GM23338 (cell line): ENCODE measurements around the gene SARNP. TPM values are rescaled to one million over a fixed set of nuclear protein-coding genes. Genes with fewer than 3 reads are reported as not detected.

Experiments used
- ATAC-seq: fragments of 200-7000 bp; cut with Tn5 transposase; 3 replicates; pipeline ENCODE4 v1.9.1; 2020
- DNase-seq: peaks from one replicate; pipeline ENCODE4 v3.0.0-alpha.2; 2015; ENCODE audit warnings: low spot score
- H2AFZ ChIP-seq: fragments of 200-600 bp; sonication (generic); 2 replicates; pipeline ENCODE4 v1.8.0; 2016; ENCODE audit warnings: antibody characterized with exemption, mild to moderate bottlenecking, moderate library complexity
- H3F3A ChIP-seq: fragments of 200-600 bp; sonication (generic); replicated peaks from 2 replicates; pipeline ENCODE4 v1.8.0; 2017; ENCODE audit warnings: antibody characterized with exemption, mixed run types, low read depth
- H3K27ac ChIP-seq: fragments of 200-600 bp; sonication (generic); 2 replicates; pipeline ENCODE4 v1.6.1; 2016; ENCODE audit warnings: low read depth
- H3K27me3 ChIP-seq: fragments of 200-600 bp; sonication (generic); 2 replicates; pipeline ENCODE4 v1.8.0; 2016; ENCODE audit warnings: mild to moderate bottlenecking, mixed run types, moderate library complexity; ENCODE audit not compliant: insufficient read depth
- H3K36me3 ChIP-seq: fragments of 200-600 bp; sonication (generic); 2 replicates; pipeline ENCODE4 v1.8.0; 2016; ENCODE audit warnings: mild to moderate bottlenecking; ENCODE audit not compliant: insufficient read depth
- H3K4me1 ChIP-seq: fragments of 200-600 bp; sonication (generic); 2 replicates; pipeline ENCODE4 v1.8.0; 2016; ENCODE audit warnings: mild to moderate bottlenecking, moderate library complexity; ENCODE audit not compliant: insufficient read depth
- H3K4me2 ChIP-seq: fragments of 200-600 bp; sonication (generic); 2 replicates; pipeline ENCODE4 v1.7.1; 2017; ENCODE audit warnings: mixed run types
- H3K4me3 ChIP-seq: fragments of 200-600 bp; sonication (generic); 2 replicates; pipeline ENCODE4 v1.6.1; 2016; ENCODE audit warnings: mixed run types
- H3K79me2 ChIP-seq: fragments of 200-600 bp; sonication (generic); replicated peaks from 2 replicates; pipeline ENCODE4 v1.8.0; 2017; ENCODE audit warnings: mild to moderate bottlenecking; ENCODE audit not compliant: insufficient read depth
- H3K9me2 ChIP-seq: fragments of 200-600 bp; sonication (generic); 2 replicates; pipeline ENCODE4 v1.8.0; 2017; ENCODE audit not compliant: insufficient read depth
- H4K20me1 ChIP-seq: fragments of 200-600 bp; sonication (generic); replicated peaks from 2 replicates; pipeline ENCODE4 v1.8.0; 2017; ENCODE audit warnings: mild to moderate bottlenecking; ENCODE audit not compliant: insufficient read depth
- H3K27ac Mint-ChIP-seq: 2 replicates; pipeline ENCODE4 v1.8.0; 2020; ENCODE audit warnings: inconsistent platforms, mild to moderate bottlenecking, moderate library complexity, mixed read lengths
- H3K27me3 Mint-ChIP-seq: 3 replicates; pipeline ENCODE4 v1.8.0; 2022; ENCODE audit warnings: low read depth, mild to moderate bottlenecking, moderate library complexity, mixed read lengths, inconsistent platforms; ENCODE audit not compliant: insufficient read depth, poor library complexity
- H3K36me3 Mint-ChIP-seq: 3 replicates; pipeline ENCODE4 v1.8.0; 2021; ENCODE audit warnings: low read depth, mild to moderate bottlenecking, inconsistent platforms, moderate library complexity, mixed read lengths
- H3K4me1 Mint-ChIP-seq: 3 replicates; pipeline ENCODE4 v1.8.0; 2020; ENCODE audit warnings: mild to moderate bottlenecking, inconsistent platforms, mixed read lengths
- H3K4me3 Mint-ChIP-seq: 3 replicates; pipeline ENCODE4 v1.8.0; 2021; ENCODE audit warnings: moderate library complexity, mild to moderate bottlenecking, inconsistent platforms, mixed read lengths
- H3K9me3 Mint-ChIP-seq: 3 replicates; pipeline ENCODE4 v1.8.0; 2020; ENCODE audit warnings: moderate library complexity, mild to moderate bottlenecking, inconsistent platforms, mixed read lengths
- CREB1 ChIP-seq: fragments of 250-450 bp; sonication (Bioruptor Pico); IDR thresholded peaks from 2 replicates; pipeline ENCODE4 v1.5.0; 2020; ENCODE audit warnings: low read depth, mild to moderate bottlenecking, moderate library complexity
- NANOG ChIP-seq: IDR thresholded peaks from 2 replicates; pipeline ENCODE4 v1.6.1; 2016; ENCODE audit warnings: antibody characterized with exemption, borderline replicate concordance
- STAT1 ChIP-seq: IDR thresholded peaks from one replicate; pipeline ENCODE4 v1.6.1; 2016; ENCODE audit warnings: antibody characterized with exemption; ENCODE audit not compliant: unreplicated experiment
- polyA plus RNA-seq: library from polyadenylated mRNA; unstranded; fragments of >200 nt; fragmentation: Nextera tagmentation; extraction: Ambion mirVana; gene quantifications from 2 replicates; pipeline ENCODE4 v1.2.1, GENCODE V29; 2016
- total RNA-seq: library from RNA; depleted of rRNA; stranded (reverse); fragments of >200 nt; shearing (Covaris generic); gene quantifications from 2 replicates; pipeline ENCODE4 v1.2.3, GENCODE V29; 2014
- TF ChIP-seq, protein P1 (sequence below), 2 experiments: fragments of 200-600 bp in 1 of 2; sonication (generic) in 1 of 2; conservative IDR thresholded peaks; 2 replicates each; pipeline versions ENCODE4 v1.5.1 to v1.6.1; 2016 to 2017; ENCODE audit warnings: antibody characterized with exemption in 2 of 2, low read depth in 2 of 2, mild to moderate bottlenecking in 2 of 2, moderate library complexity in 1 of 2
- TF ChIP-seq, protein P2 (sequence below): IDR thresholded peaks from one replicate; pipeline ENCODE4 v1.6.1; 2018; ENCODE audit warnings: antibody characterized with exemption; ENCODE audit not compliant: unreplicated experiment

The SARNP gene
- total and polyA plus RNA-seq, 2 experiments from 2014 or later = 96.0 to 313 TPM

DNA sequence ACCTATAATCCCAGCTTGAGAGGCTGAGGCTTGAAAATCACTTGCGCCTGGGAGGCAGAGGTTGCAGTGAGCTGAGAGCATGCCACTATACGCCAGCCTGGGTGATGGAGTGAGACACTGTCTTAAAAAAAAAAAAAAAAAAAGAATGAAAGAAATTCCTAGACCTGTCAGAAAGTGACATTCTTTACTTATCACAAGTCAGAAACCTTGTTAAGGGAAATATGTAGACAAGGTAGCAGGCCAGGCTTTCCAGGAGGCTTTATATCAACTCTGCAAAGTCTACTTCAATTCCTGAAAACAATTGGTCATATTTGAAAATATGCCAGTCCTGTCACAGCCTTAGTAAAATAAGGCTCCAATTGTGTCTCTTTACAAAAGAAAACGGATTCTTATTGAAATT is 44.3 kb upstream of the SARNP start (continued):
- TF ChIP-seq NANOG (no peak), CREB1 (no peak)

DNA sequence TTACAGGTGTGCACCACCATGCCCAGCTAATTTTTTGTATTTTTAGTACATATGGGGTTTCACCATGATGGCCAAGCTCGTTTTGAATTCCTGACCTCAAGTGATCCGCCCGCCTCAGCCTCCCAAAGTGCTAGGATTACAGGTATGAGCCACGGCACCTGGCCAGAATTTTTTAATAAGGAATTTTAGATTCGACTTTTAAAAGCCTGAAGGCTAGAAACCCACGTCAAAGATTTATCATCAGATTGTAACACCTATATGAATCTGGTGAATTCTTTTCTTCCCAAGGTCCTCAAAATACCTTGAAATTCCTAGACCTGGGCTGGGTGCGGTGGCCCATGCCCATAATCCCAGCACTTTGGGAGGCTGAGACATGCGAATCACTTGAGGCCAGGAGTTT is 43.9 kb upstream of the SARNP start:
- Histone ChIP-seq H3K27ac (no peak overlapping the region), H3F3A (no peaks in the 10 kb centered on the region), H3K4me3 (no peak overlapping the region), H3K9me2 (no peaks in the 10 kb centered on the region), H3K4me1 (no peaks in the 10 kb centered on the region), H2AFZ (no peak overlapping the region), H3K4me2 (no peak overlapping the region), H3K27me3 (no peaks in the 10 kb centered on the region), H3K79me2 (no peaks in the 10 kb centered on the region), H4K20me1 (no peaks in the 10 kb centered on the region), H3K36me3 (no peaks in the 10 kb centered on the region)
- Mint-ChIP-seq H3K27ac (no peak overlapping the region), H3K27me3 (no peaks in the 10 kb centered on the region), H3K4me1 (no peaks in the 10 kb centered on the region), H3K9me3 (peaks cover 9% of the 10 kb centered on the region; the same call in 2 of the 3 replicates), H3K36me3 (0 out of 3 replicates have a peak, but pooled peaks cover 3% of the 10 kb centered on the region), H3K4me3 (no peak overlapping the region)
- no peak for TF ChIP-seq STAT1
- no peak for TF ChIP-seq CREB1
- TF ChIP-seq, protein P1, sequence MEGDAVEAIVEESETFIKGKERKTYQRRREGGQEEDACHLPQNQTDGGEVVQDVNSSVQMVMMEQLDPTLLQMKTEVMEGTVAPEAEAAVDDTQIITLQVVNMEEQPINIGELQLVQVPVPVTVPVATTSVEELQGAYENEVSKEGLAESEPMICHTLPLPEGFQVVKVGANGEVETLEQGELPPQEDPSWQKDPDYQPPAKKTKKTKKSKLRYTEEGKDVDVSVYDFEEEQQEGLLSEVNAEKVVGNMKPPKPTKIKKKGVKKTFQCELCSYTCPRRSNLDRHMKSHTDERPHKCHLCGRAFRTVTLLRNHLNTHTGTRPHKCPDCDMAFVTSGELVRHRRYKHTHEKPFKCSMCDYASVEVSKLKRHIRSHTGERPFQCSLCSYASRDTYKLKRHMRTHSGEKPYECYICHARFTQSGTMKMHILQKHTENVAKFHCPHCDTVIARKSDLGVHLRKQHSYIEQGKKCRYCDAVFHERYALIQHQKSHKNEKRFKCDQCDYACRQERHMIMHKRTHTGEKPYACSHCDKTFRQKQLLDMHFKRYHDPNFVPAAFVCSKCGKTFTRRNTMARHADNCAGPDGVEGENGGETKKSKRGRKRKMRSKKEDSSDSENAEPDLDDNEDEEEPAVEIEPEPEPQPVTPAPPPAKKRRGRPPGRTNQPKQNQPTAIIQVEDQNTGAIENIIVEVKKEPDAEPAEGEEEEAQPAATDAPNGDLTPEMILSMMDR (conservative IDR thresholded peaks at IDR 0.05; ENCODE audit: low read depth in 2 of 2) = no peak
- DNase-seq (no peak), ATAC-seq (no peak)

DNA sequence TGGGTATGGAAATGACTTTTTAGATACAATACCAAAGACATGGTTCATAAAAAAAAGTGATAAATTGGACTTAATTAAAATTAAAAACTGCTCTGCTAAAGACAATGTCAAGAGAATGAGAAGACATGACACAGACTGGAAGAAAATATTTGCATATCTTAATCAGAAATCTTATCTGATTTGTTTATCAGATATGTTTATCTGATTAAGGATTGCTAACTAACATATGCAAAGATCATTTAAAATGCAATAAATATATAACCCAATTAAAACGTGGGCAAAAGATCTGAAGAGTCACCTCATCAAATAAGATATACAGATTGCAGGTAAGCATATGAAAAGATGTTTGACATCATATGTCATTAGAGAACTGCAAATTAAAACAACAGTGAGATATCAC is 35.2 kb upstream of the SARNP start:
- peaks cover 1% of the 10 kb centered on the region; the same call in 2 of the 3 replicates for H3K4me1 Mint-ChIP-seq

More for the DNA sequence above, 35.2 kb upstream of the SARNP start:
- H3K27me3 ChIP-seq = no peaks in the 10 kb centered on the region
- Mint-ChIP-seq H3K36me3 (no peaks in the 10 kb centered on the region; the same call in 2 of the 3 replicates), H3K27ac (no peak overlapping the region), H3K4me3 (no peak overlapping the region), H3K27me3 (peaks cover 9% of the 10 kb centered on the region), H3K9me3 (no peaks in the 10 kb centered on the region)
- no peak overlapping the region for H3K4me3 ChIP-seq
- no peak for ATAC-seq
- no peaks in the 10 kb centered on the region for H3F3A ChIP-seq
- DNase-seq = no peak
- H3K27ac ChIP-seq = no peak overlapping the region
- H2AFZ ChIP-seq = no peak overlapping the region
- H4K20me1 ChIP-seq = no peaks in the 10 kb centered on the region
- H3K36me3 ChIP-seq = no peaks in the 10 kb centered on the region
- H3K4me2 ChIP-seq = no peak overlapping the region
- no peaks in the 10 kb centered on the region for H3K9me2 ChIP-seq
- H3K79me2 ChIP-seq = no peaks in the 10 kb centered on the region
- TF ChIP-seq, protein P2, sequence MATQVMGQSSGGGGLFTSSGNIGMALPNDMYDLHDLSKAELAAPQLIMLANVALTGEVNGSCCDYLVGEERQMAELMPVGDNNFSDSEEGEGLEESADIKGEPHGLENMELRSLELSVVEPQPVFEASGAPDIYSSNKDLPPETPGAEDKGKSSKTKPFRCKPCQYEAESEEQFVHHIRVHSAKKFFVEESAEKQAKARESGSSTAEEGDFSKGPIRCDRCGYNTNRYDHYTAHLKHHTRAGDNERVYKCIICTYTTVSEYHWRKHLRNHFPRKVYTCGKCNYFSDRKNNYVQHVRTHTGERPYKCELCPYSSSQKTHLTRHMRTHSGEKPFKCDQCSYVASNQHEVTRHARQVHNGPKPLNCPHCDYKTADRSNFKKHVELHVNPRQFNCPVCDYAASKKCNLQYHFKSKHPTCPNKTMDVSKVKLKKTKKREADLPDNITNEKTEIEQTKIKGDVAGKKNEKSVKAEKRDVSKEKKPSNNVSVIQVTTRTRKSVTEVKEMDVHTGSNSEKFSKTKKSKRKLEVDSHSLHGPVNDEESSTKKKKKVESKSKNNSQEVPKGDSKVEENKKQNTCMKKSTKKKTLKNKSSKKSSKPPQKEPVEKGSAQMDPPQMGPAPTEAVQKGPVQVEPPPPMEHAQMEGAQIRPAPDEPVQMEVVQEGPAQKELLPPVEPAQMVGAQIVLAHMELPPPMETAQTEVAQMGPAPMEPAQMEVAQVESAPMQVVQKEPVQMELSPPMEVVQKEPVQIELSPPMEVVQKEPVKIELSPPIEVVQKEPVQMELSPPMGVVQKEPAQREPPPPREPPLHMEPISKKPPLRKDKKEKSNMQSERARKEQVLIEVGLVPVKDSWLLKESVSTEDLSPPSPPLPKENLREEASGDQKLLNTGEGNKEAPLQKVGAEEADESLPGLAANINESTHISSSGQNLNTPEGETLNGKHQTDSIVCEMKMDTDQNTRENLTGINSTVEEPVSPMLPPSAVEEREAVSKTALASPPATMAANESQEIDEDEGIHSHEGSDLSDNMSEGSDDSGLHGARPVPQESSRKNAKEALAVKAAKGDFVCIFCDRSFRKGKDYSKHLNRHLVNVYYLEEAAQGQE = no peak
- H3K4me1 ChIP-seq = 0 out of 2 replicates have a peak, but pooled peaks cover under 1% of the 10 kb centered on the region
